T-helper 2 cell treated with Interferon-gamma antibody and Interleukin-4, amounts not matched to agents 5 μg/mL and 100 μg/mL, for 36 hours (primary cell): ENCODE data around the gene RNF169.

Experiments used
- DNase-seq: peaks from one replicate; pipeline ENCODE4 v3.0.0; 2021; ENCODE audit warnings: low spot score
- H3K27ac Mint-ChIP-seq: one replicate; pipeline ENCODE4 v1.8.0; 2021; ENCODE audit warnings: mild to moderate bottlenecking, mixed read lengths
- H3K27me3 Mint-ChIP-seq: one replicate; pipeline ENCODE4 v1.8.0; 2021; ENCODE audit warnings: low read depth, mixed read lengths
- H3K36me3 Mint-ChIP-seq: one replicate; pipeline ENCODE4 v1.8.0; 2021; ENCODE audit warnings: low read depth, mixed read lengths
- H3K4me1 Mint-ChIP-seq: one replicate; pipeline ENCODE4 v1.8.0; 2021; ENCODE audit warnings: low read depth, mixed read lengths
- H3K4me3 Mint-ChIP-seq: one replicate; pipeline ENCODE4 v1.8.0; 2022; ENCODE audit warnings: mild to moderate bottlenecking, moderate library complexity, mixed read lengths
- H3K9me3 Mint-ChIP-seq: one replicate; pipeline ENCODE4 v1.8.0; 2021; ENCODE audit warnings: mixed read lengths

The RNF169 gene

GRCh38 chr11:74717221-74717969, 31.3 kb upstream of the RNF169 start:
- no peaks in the 10 kb centered on the region for H3K4me1 Mint-ChIP-seq
- H3K9me3 Mint-ChIP-seq = no peaks in the 10 kb centered on the region
- no peaks in the 10 kb centered on the region for H3K27me3 Mint-ChIP-seq
- DNase-seq = no peak
- no peaks in the 10 kb centered on the region for H3K36me3 Mint-ChIP-seq
- H3K4me3 Mint-ChIP-seq = no peak overlapping the region
- H3K27ac Mint-ChIP-seq = no peak overlapping the region

DNA sequence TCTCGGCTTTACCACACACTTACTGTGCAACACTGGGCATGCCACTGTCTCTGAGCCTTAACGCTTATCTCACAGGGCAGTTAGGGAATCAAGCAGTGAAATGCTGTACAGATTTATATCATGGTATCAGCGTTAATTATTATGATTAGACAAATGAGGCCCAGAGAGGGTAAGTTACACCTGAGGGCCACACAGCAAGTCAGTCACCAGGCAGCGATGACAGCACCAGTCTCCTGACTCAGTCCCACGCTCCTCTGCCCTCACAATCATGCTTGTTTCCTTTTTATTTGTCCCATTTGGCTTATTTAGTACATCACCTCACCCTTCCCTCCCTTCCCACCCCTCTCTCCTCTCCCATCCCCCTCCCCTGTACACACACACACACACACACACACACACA, 29.6 kb upstream of the RNF169 start:
- peaks cover 5% of the 10 kb centered on the region for H3K27me3 Mint-ChIP-seq
- no peaks in the 10 kb centered on the region for H3K36me3 Mint-ChIP-seq
- no peak overlapping the region for H3K27ac Mint-ChIP-seq
- H3K4me1 Mint-ChIP-seq = no peaks in the 10 kb centered on the region
- DNase-seq = no peak
- H3K4me3 Mint-ChIP-seq = no peak overlapping the region
- no peaks in the 10 kb centered on the region for H3K9me3 Mint-ChIP-seq

GRCh38 chr11:74720596-74721478, 27.8 kb upstream of the RNF169 start:
- Mint-ChIP-seq H3K27ac (no peak overlapping the region), H3K4me3 (no peak overlapping the region), H3K27me3 (peaks cover 19% of the 10 kb centered on the region), H3K36me3 (no peaks in the 10 kb centered on the region), H3K4me1 (no peaks in the 10 kb centered on the region), H3K9me3 (no peaks in the 10 kb centered on the region)
- no peak for DNase-seq

- no peaks in the 10 kb centered on the region for H3K36me3 Mint-ChIP-seq
- H3K27me3 Mint-ChIP-seq = peaks cover 21% of the 10 kb centered on the region
- no peak overlapping the region for H3K27ac Mint-ChIP-seq
- DNase-seq = no peak
- H3K4me1 Mint-ChIP-seq = no peaks in the 10 kb centered on the region
- H3K4me3 Mint-ChIP-seq = no peak overlapping the region
- H3K9me3 Mint-ChIP-seq = no peaks in the 10 kb centered on the region
These were observed 27.2 kb upstream of the RNF169 start for GRCh38 chr11:74721479-74721835.

GRCh38 chr11:74723511-74723910, 25.1 kb upstream of the RNF169 start:
- Mint-ChIP-seq H3K27me3 (peaks cover 33% of the 10 kb centered on the region), H3K27ac (no peak overlapping the region), H3K4me1 (no peaks in the 10 kb centered on the region)

DNA sequence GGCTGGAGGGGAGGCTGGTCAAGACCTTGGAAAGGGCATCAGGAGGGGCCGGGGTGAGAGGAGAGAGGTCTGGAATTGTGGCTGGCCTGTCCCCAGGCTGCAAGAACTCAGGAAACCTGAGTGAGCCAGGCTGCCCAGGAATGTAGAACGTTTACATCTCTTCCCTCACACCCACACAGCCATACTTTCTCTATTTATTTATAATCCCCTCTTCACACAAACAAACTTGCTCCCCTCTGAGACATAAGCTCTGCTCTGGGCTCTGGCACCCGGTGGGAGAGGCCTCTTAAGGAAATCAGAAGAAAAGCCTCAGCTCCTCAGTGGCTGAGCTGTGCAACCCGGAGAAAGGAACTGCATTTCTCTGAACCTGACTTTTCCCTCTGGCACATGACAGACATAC, 22.9 kb upstream of the RNF169 start:
- DNase-seq = no peak

More at GRCh38 chr11:74723511-74723910, 25.1 kb upstream of the RNF169 start:
- no peak for DNase-seq
- Mint-ChIP-seq H3K4me3 (no peak overlapping the region), H3K36me3 (no peaks in the 10 kb centered on the region), H3K9me3 (no peaks in the 10 kb centered on the region)

DNA sequence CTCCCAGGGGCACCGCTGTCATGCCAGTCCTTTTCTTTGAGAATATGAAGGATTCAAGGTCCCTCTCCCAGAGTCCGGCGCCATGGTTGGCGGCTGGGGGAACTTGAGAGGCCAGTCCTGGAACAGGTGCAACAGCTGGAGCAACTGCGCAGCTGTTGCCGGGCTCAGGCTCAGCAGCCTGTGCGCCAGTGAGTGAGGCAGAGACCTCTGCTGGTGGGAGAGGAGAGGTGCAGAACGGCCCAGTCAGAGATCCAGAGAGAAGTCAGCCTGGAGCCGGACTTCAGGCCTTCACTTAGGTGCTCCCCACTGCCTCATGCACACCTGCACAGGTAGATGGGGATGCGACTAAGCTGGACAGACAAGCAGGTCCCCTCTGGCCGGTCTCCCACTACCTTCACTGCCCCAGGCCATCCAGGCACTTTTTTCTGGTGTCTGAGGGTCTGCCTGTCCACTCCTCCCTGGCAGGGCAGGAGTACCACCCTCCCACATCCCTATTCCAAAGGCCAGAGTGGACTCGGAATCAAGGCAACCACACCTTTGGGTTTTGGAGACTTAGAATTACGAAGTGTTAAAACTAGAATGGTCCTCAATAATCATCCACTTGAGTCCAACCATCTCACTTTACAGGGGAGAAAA, 22.0 kb upstream of the RNF169 start:
- Mint-ChIP-seq H3K4me3 (no peak overlapping the region), H3K9me3 (no peaks in the 10 kb centered on the region), H3K36me3 (no peaks in the 10 kb centered on the region), H3K4me1 (no peaks in the 10 kb centered on the region), H3K27ac (no peak overlapping the region), H3K27me3 (peaks cover 59% of the 10 kb centered on the region)
- DNase-seq = peak; percentile 40

More for the DNA sequence above, 22.9 kb upstream of the RNF169 start:
- H3K27me3 Mint-ChIP-seq = peaks cover 54% of the 10 kb centered on the region
- no peaks in the 10 kb centered on the region for H3K36me3 Mint-ChIP-seq
- no peaks in the 10 kb centered on the region for H3K9me3 Mint-ChIP-seq
- no peaks in the 10 kb centered on the region for H3K4me1 Mint-ChIP-seq
- H3K4me3 Mint-ChIP-seq = no peak overlapping the region
- no peak overlapping the region for H3K27ac Mint-ChIP-seq

DNA sequence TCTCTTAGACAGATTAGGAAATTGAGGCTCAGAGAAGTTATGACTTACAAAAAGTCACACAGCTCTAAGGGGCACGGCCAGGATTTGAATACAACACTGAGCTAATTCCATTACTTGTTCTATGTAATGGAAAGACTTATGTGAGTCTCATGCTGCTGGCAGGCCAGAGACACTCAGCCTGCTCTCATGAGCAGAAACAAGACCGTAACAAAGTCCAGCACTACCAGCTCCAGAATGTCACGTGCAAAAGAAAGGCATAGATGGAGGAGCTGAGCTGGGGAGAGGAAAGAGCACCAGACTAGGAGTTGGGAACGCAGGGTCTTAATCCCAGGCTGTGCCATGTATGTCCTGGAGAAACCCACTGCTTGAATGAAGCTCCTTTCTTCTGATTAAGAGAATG, 19.3 kb upstream of the RNF169 start:
- Mint-ChIP-seq H3K4me3 (no peak overlapping the region), H3K36me3 (no peaks in the 10 kb centered on the region), H3K9me3 (no peaks in the 10 kb centered on the region), H3K4me1 (peaks cover 1% of the 10 kb centered on the region), H3K27ac (no peak overlapping the region), H3K27me3 (peaks cover 71% of the 10 kb centered on the region)
- DNase-seq = no peak

GRCh38 chr11:74730571-74731260, 17.9 kb upstream of the RNF169 start:
- H3K9me3 Mint-ChIP-seq = no peaks in the 10 kb centered on the region
- no peaks in the 10 kb centered on the region for H3K36me3 Mint-ChIP-seq
- DNase-seq = no peak
- H3K27me3 Mint-ChIP-seq = peaks cover 71% of the 10 kb centered on the region
- H3K4me3 Mint-ChIP-seq = no peak overlapping the region
- H3K4me1 Mint-ChIP-seq = peaks cover 1% of the 10 kb centered on the region
- H3K27ac Mint-ChIP-seq = no peak overlapping the region

DNA sequence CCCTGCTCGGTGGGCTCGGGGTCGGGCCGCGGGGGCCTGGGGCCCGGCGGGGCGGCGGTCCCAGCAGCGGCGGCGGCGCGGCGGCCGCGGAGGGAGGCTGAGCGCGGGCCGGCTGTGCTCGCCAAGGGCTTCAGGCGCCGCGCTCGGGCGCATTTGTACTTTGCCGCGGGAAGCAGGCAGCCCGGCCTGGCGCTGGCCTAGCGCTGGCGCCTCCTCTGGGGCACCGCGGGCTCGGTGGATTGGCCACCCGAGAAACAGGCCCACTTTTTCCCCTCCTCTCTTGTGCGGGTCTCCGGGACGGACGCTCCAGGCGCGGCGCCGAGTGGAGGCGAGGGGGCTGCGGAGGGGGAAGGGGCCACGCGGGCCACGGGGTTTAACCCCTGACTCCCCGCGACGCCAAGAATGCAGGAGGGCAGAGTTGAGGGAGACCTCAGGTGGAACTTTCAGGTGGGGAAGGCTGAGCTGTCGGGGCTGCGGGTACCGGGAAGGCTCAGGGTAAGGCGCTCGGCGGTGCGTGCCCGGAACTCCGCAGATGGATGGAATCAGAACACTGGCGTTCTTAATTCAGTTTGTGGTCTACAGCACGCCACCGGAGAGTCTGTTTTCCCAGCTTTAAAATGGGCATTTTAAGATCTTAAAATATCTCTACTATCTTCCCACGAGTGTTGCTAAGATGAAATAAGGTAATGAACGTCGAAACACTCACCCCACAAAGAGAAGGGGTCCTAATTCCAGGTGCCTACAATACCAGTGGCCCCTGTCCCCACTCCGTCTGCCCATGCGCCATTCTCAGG, 17.2 kb upstream of the RNF169 start, which contains the start of gene CHRDL2:
CHRDL2 (minus strand) TSS at position 126 of the 794 bp plus-strand sequence. CDS start 538 bp downstream, outside the sequence.
- Mint-ChIP-seq H3K36me3 (no peaks in the 10 kb centered on the region), H3K4me1 (peaks cover 1% of the 10 kb centered on the region), H3K27me3 (peaks cover 70% of the 10 kb centered on the region), H3K9me3 (no peaks in the 10 kb centered on the region), H3K27ac (no peak within 1 kb of the TSS), H3K4me3 (no peak within 1 kb of the TSS)
- DNase-seq = no peak

DNA sequence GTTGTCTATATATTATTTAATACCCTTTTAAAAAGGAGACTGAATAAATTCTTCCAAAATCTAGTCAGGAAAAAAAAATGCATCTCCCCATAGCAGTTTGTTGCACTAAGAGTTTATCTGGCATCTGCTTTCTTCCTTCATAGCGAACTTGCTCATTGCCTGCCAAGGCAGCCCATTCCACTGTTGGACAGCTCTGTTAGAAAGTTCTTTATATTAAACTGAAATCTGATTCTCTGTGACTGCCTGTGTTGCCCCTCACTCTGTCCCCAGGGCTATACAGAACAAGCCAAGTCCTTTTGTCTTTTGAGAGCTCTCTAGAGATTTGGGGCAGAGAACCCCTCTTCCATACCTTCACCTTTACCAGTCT, 14.1 kb upstream of the RNF169 start:
- Mint-ChIP-seq H3K36me3 (no peaks in the 10 kb centered on the region), H3K9me3 (no peaks in the 10 kb centered on the region), H3K27ac (no peak overlapping the region), H3K4me1 (peaks cover 1% of the 10 kb centered on the region), H3K27me3 (peaks cover 68% of the 10 kb centered on the region), H3K4me3 (no peak overlapping the region)
- DNase-seq = no peak

DNA sequence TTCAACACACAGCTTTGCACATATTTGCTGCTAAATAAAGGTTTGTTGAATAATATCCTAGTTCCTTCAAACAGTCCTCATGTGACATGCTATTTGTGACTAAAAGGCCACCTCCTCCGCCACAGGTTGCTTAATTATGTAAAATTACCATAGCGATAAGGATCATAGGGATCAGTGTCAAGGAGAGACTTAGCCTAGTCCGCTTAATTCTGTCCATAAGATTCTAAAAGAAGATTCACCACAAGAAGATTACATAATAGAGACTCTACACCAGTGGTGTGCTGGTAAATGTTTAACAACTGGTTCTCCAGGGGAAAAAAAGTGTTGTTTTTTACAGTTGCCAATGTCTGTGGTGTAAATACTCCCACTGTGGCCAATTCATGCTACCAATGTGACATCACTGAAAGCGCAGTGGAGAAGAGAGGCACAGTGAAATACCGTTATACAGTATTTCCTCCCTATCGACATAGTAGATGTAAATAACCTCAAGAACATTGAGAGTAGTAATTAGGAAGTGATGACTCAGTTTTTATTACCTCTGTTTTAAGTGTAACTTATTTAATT, 13.2 kb upstream of the RNF169 start:
- Mint-ChIP-seq H3K36me3 (no peaks in the 10 kb centered on the region), H3K27ac (no peak overlapping the region), H3K4me3 (no peak overlapping the region), H3K4me1 (peaks cover 1% of the 10 kb centered on the region), H3K27me3 (peaks cover 63% of the 10 kb centered on the region), H3K9me3 (no peaks in the 10 kb centered on the region)
- DNase-seq = no peak

GRCh38 chr11:74736031-74736430, 12.6 kb upstream of the RNF169 start:
- Mint-ChIP-seq H3K27me3 (peaks cover 57% of the 10 kb centered on the region), H3K36me3 (no peaks in the 10 kb centered on the region), H3K27ac (no peak overlapping the region), H3K4me1 (peaks cover 1% of the 10 kb centered on the region), H3K4me3 (no peak overlapping the region), H3K9me3 (no peaks in the 10 kb centered on the region)
- DNase-seq = no peak
